ENCODE measurements around the gene COL11A2. TPM values are rescaled to one million over a fixed set of nuclear protein-coding genes. Genes with fewer than 3 reads are reported as not detected.

COL11A2 gene
- polyA plus RNA-seq, 1 of the 3 experiments (the other 2 are of a cell fraction): 0.99 TPM

GRCh38 chr6:33164176-33164575, 28.1 kb downstream of the COL11A2 start:
- no peaks in the 10 kb centered on the region for H3K9me3 ChIP-seq
- H3K4me1 ChIP-seq (ENCODE audit: control insufficient read depth in 1 of 2, insufficient read depth in 2 of 2, low read depth in 1 of 2, low read length in 1 of 2): peaks cover 0 to 7% of the 10 kb centered on the region in 2 experiments; a peak in 1 of 4 replicates
- ChIA-PET POLR2A (no interaction called here), CTCF (interaction anchor here (0.6 to 5.8 kb wide), 8 partner anchors 10 to 149 kb away, joined by 3 to 50 read pairs (median 3); partner anchors contain the start of gene HSD17B8)
- H3K27me3 ChIP-seq (ENCODE audit: insufficient read depth): no peaks in the 10 kb centered on the region; the same call in 1 of the 2 replicates
- no peak overlapping the region for H3K9ac ChIP-seq
- 59% methylated on average over 10 of the region's 10 CpGs for WGBS (ENCODE audit: low lambda C conversion rate)
- H3K36me3 ChIP-seq (replicated peaks in 1 of 2; ENCODE audit: control insufficient read depth in 1 of 2, insufficient read depth in 2 of 2, low read length in 1 of 2): no peaks in the 10 kb centered on the region
- no peaks in the 10 kb centered on the region for H3K9me2 ChIP-seq
- DNase-seq: no peak
- H2AFZ ChIP-seq (ENCODE audit: low read depth): no peak overlapping the region
- no peak for TF ChIP-seq YY1 (IDR thresholded peaks at IDR 0.05; ENCODE audit: low read depth)
- TF ChIP-seq, protein P1, sequence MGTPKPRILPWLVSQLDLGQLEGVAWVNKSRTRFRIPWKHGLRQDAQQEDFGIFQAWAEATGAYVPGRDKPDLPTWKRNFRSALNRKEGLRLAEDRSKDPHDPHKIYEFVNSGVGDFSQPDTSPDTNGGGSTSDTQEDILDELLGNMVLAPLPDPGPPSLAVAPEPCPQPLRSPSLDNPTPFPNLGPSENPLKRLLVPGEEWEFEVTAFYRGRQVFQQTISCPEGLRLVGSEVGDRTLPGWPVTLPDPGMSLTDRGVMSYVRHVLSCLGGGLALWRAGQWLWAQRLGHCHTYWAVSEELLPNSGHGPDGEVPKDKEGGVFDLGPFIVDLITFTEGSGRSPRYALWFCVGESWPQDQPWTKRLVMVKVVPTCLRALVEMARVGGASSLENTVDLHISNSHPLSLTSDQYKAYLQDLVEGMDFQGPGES (IDR thresholded peaks at IDR 0.05; ENCODE audit: low read depth, low read length): no peak
- no peak for TF ChIP-seq MEF2A (IDR thresholded peaks at IDR 0.05; ENCODE audit: borderline replicate concordance, low read depth)
- no peak for TF ChIP-seq SMC3 (IDR thresholded peaks at IDR 0.05; ENCODE audit: low read depth, low read length)
- no peak for TF ChIP-seq TCF12 (IDR thresholded peaks at IDR 0.05)
- TF ChIP-seq MAX (IDR thresholded peaks at IDR 0.05; ENCODE audit: low read depth): no peak
- TF ChIP-seq FOXM1 (IDR thresholded peaks at IDR 0.05; ENCODE audit: low read depth): no peak
- no peak for TF ChIP-seq NRF1 (IDR thresholded peaks at IDR 0.05; ENCODE audit: low read depth, low read length)
- no peak for TF ChIP-seq POLR2AphosphoS5 (IDR thresholded peaks at IDR 0.05; ENCODE audit: low read depth, low read length)
- no peak for TF ChIP-seq CHD2 (IDR thresholded peaks at IDR 0.05; ENCODE audit: low read length, partially characterized antibody)
- no peak overlapping the region for H3K27ac ChIP-seq (ENCODE audit: low read depth in 2 of 2, low read length in 1 of 2)
- H3K79me2 ChIP-seq (ENCODE audit: insufficient read depth): no peaks in the 10 kb centered on the region
- no peak overlapping the region for H3K4me3 ChIP-seq (ENCODE audit: low read depth in 2 of 2, low read length in 1 of 2)
- no peaks in the 10 kb centered on the region for H3F3A ChIP-seq (replicated peaks; ENCODE audit: insufficient read depth)
- H3K4me2 ChIP-seq: no peak overlapping the region
- H4K20me1 ChIP-seq (ENCODE audit: insufficient read depth): no peaks in the 10 kb centered on the region

- CTCF ChIA-PET: interaction anchor here (0.6 to 5.8 kb wide), 7 partner anchors 10 to 148 kb away, joined by 3 to 50 read pairs (median 3); partner anchors contain the start of gene HSD17B8
- Histone ChIP-seq H3K4me2 (no peak overlapping the region), H2AFZ (ENCODE audit: low read depth) (no peak overlapping the region)
Measured at GRCh38 chr6:33163540-33163939, 28.7 kb downstream of the COL11A2 start.

More at GRCh38 chr6:33163540-33163939, 28.7 kb downstream of the COL11A2 start:
- TF ChIP-seq GABPA (IDR thresholded peaks at IDR 0.05; ENCODE audit: low read depth) (no peak), SIN3A (IDR thresholded peaks at IDR 0.05; ENCODE audit: borderline replicate concordance, low read depth, low read length) (no peak), TCF12 (IDR thresholded peaks at IDR 0.05) (no peak), RXRA (IDR thresholded peaks at IDR 0.05; ENCODE audit: borderline replicate concordance, low read depth) (no peak)
- TF ChIP-seq, protein P2, sequence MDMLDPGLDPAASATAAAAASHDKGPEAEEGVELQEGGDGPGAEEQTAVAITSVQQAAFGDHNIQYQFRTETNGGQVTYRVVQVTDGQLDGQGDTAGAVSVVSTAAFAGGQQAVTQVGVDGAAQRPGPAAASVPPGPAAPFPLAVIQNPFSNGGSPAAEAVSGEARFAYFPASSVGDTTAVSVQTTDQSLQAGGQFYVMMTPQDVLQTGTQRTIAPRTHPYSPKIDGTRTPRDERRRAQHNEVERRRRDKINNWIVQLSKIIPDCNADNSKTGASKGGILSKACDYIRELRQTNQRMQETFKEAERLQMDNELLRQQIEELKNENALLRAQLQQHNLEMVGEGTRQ (IDR thresholded peaks at IDR 0.05; ENCODE audit: borderline replicate concordance, low read depth, low read length): no peak
- Histone ChIP-seq H4K20me1 (ENCODE audit: insufficient read depth) (no peaks in the 10 kb centered on the region), H3K79me2 (ENCODE audit: insufficient read depth) (no peaks in the 10 kb centered on the region), H3F3A (replicated peaks; ENCODE audit: insufficient read depth) (no peaks in the 10 kb centered on the region), H3K4me3 (ENCODE audit: low read depth in 2 of 2, low read length in 1 of 2) (no peak overlapping the region), H3K9ac (no peak overlapping the region), H3K9me3 (no peaks in the 10 kb centered on the region), H3K4me1 (ENCODE audit: control insufficient read depth in 1 of 2, insufficient read depth in 2 of 2, low read depth in 1 of 2, low read length in 1 of 2) (peaks cover 0 to 7% of the 10 kb centered on the region in 2 experiments; a peak in 1 of 4 replicates), H3K9me2 (no peaks in the 10 kb centered on the region), H3K36me3 (replicated peaks in 1 of 2; ENCODE audit: control insufficient read depth in 1 of 2, insufficient read depth in 2 of 2, low read length in 1 of 2) (no peaks in the 10 kb centered on the region), H3K27me3 (ENCODE audit: insufficient read depth) (no peaks in the 10 kb centered on the region; the same call in 1 of the 2 replicates), H3K27ac (ENCODE audit: low read depth in 2 of 2, low read length in 1 of 2) (no peak overlapping the region)
- WGBS (ENCODE audit: low lambda C conversion rate): 86% methylated on average over 6 of the region's 10 CpGs
- POLR2A ChIA-PET: no interaction called here
- no peak for DNase-seq

Data from SK-N-SH (cell line).